Measurements from ENCODE around the gene REC8. TPM values are rescaled to one million over a fixed set of nuclear protein-coding genes. Genes with fewer than 3 reads are reported as not detected.

The REC8 gene
- total RNA-seq, result 31.5 TPM
- long read RNA-seq, partial matches to known transcripts, result 0 of 1 reads
- long read RNA-seq, other reads (novel, unspliced or antisense), result 1 of 1 reads

GRCh38 chr14:24171422-24172260, at the start of gene REC8:
TSS of gene REC8 (plus strand) at chr14:24172080. CDS start at chr14:24172553, 473 bp downstream.
- DNase-seq (ENCODE audit: low spot score), result no peak

GRCh38 chr14:24122416-24122815, 49.5 kb upstream of the REC8 start:
- DNase-seq (ENCODE audit: low spot score), result no peak

- no peak for DNase-seq (ENCODE audit: low spot score)
These were observed 49.0 kb upstream of the REC8 start for GRCh38 chr14:24122898-24123297.

- DNase-seq (ENCODE audit: low spot score), result no peak
These were observed 48.2 kb upstream of the REC8 start for GRCh38 chr14:24123424-24124417.

GRCh38 chr14:24126939-24127338, 44.9 kb upstream of the REC8 start:
- no peak for DNase-seq (ENCODE audit: low spot score)

GRCh38 chr14:24127673-24128072, 44.2 kb upstream of the REC8 start:
- no peak for DNase-seq (ENCODE audit: low spot score)

- peak; percentile 22 for DNase-seq (ENCODE audit: low spot score)
These were observed 42.4 kb upstream of the REC8 start for GRCh38 chr14:24129410-24129998.

- DNase-seq (ENCODE audit: low spot score), result no peak
These were observed 41.5 kb upstream of the REC8 start, which contains the start of gene FITM1 for GRCh38 chr14:24130380-24130716. TSS of gene FITM1 (plus strand) at chr14:24130659. CDS start at chr14:24131564, 905 bp downstream.

GRCh38 chr14:24130717-24131548, 40.9 kb upstream of the REC8 start:
- no peak for DNase-seq (ENCODE audit: low spot score)

GRCh38 chr14:24131549-24131966, 40.3 kb upstream of the REC8 start:
- no peak for DNase-seq (ENCODE audit: low spot score)

- DNase-seq (ENCODE audit: low spot score), result peak; percentile 74
These were observed 39.7 kb upstream of the REC8 start for GRCh38 chr14:24132061-24132685.

GRCh38 chr14:24132976-24133375, 38.9 kb upstream of the REC8 start:
- DNase-seq (ENCODE audit: low spot score), result no peak

- no peak for DNase-seq (ENCODE audit: low spot score)
These were observed 38.1 kb upstream of the REC8 start for GRCh38 chr14:24133735-24134134.

- DNase-seq (ENCODE audit: low spot score), result no peak
These were observed 36.4 kb upstream of the REC8 start for GRCh38 chr14:24135584-24135833.

GRCh38 chr14:24135834-24136683, 35.8 kb upstream of the REC8 start, which contains the start of gene PSME1:
TSS of gene PSME1 (plus strand) at chr14:24136194. CDS start at chr14:24136263, 69 bp downstream.
- peak; percentile 98 for DNase-seq (ENCODE audit: low spot score)

- no peak for DNase-seq (ENCODE audit: low spot score)
These were observed 35.0 kb upstream of the REC8 start for GRCh38 chr14:24136684-24137528.

GRCh38 chr14:24137529-24138395, 34.1 kb upstream of the REC8 start:
- no peak for DNase-seq (ENCODE audit: low spot score)

All from mesenteric fat pad (tissue), 1 donor.